ENCODE measurements around the gene PIP4K2A.
"Not testable (repeated sequence)": the region's sequence is repeated elsewhere in the genome, so short reads cannot be mapped to it uniquely, and the experiment has no call there.

The PIP4K2A gene

GRCh38 chr10:22501863-22502262 is 212.5 kb downstream of the PIP4K2A start:
- DNase-seq (ENCODE audit: extremely low read depth, low read depth) = no peak
- TF ChIP-seq CTCF (IDR thresholded peaks at IDR 0.05; ENCODE audit: low read depth, low read length, missing control alignments) = no peak
- H3K4me3 ChIP-seq (replicated peaks; ENCODE audit: low read depth, low read length) = no peak overlapping the region

- no peak for DNase-seq (ENCODE audit: extremely low read depth, low read depth)
- no peak overlapping the region for H3K4me3 ChIP-seq (replicated peaks; ENCODE audit: low read depth, low read length)
Measured at GRCh38 chr10:22501413-22501812, 213.0 kb downstream of the PIP4K2A start.

GRCh38 chr10:22500656-22501340 is 213.6 kb downstream of the PIP4K2A start:
- no peak for DNase-seq (ENCODE audit: extremely low read depth, low read depth)
- H3K4me3 ChIP-seq (replicated peaks; ENCODE audit: low read depth, low read length) = no peak overlapping the region
- TF ChIP-seq CTCF (IDR thresholded peaks at IDR 0.05; ENCODE audit: low read depth, low read length, missing control alignments) = no peak

More at GRCh38 chr10:22501413-22501812, 213.0 kb downstream of the PIP4K2A start:
- TF ChIP-seq CTCF (IDR thresholded peaks at IDR 0.05; ENCODE audit: low read depth, low read length, missing control alignments) = no peak

GRCh38 chr10:22499973-22500372 is 214.4 kb downstream of the PIP4K2A start:
- H3K4me3 ChIP-seq (replicated peaks; ENCODE audit: low read depth, low read length); DNase-seq (ENCODE audit: extremely low read depth, low read depth): not testable (repeated sequence)

GRCh38 chr10:22495396-22495795 is 219.0 kb downstream of the PIP4K2A start:
- TF ChIP-seq CTCF (IDR thresholded peaks at IDR 0.05; ENCODE audit: low read depth, low read length, missing control alignments) = no peak
- no peak overlapping the region for H3K4me3 ChIP-seq (replicated peaks; ENCODE audit: low read depth, low read length)
- no peak for DNase-seq (ENCODE audit: extremely low read depth, low read depth)

GRCh38 chr10:22494007-22494406 is 220.4 kb downstream of the PIP4K2A start:
- no peak for TF ChIP-seq CTCF (IDR thresholded peaks at IDR 0.05; ENCODE audit: low read depth, low read length, missing control alignments)
- DNase-seq (ENCODE audit: extremely low read depth, low read depth) = no peak
- H3K4me3 ChIP-seq (replicated peaks; ENCODE audit: low read depth, low read length) = no peak overlapping the region

GRCh38 chr10:22491931-22492615 is 222.3 kb downstream of the PIP4K2A start:
- TF ChIP-seq CTCF (IDR thresholded peaks at IDR 0.05; ENCODE audit: low read depth, low read length, missing control alignments) = no peak
- H3K4me3 ChIP-seq (replicated peaks; ENCODE audit: low read depth, low read length) = no peak overlapping the region
- no peak for DNase-seq (ENCODE audit: extremely low read depth, low read depth)

Measured in HFF-Myc (cell line).